Activated T-cell treated with anti-CD3 and anti-CD28 coated beads, Interleukin-2, amount 50 U/mL, for 4 hours (primary cell): ENCODE measurements around the gene RALGPS2. TPM values are rescaled to one million over a fixed set of nuclear protein-coding genes. Genes with fewer than 3 reads are reported as not detected.

Experiments used
- ATAC-seq, 2 donors: fragments of 200-7000 bp; cut with Tn5 transposase; one replicate each; pipeline ENCODE4 v1.10.0; 2021
- DNase-seq: peaks from one replicate; pipeline ENCODE4 v3.0.0-alpha.2; 2020
- H3K27me3 Mint-ChIP-seq: one replicate; pipeline ENCODE4 v1.8.0; 2021; ENCODE audit warnings: low read depth, mixed read lengths
- H3K36me3 Mint-ChIP-seq: one replicate; pipeline ENCODE4 v1.8.0; 2022; ENCODE audit warnings: mixed read lengths; ENCODE audit not compliant: insufficient read depth
- H3K4me1 Mint-ChIP-seq: one replicate; pipeline ENCODE4 v1.8.0; 2021; ENCODE audit warnings: low read depth, mixed read lengths
- H3K4me3 Mint-ChIP-seq: one replicate; pipeline ENCODE4 v1.8.0; 2021; ENCODE audit warnings: mild to moderate bottlenecking, moderate library complexity, mixed read lengths
- H3K9me3 Mint-ChIP-seq: one replicate; pipeline ENCODE4 v1.8.0; 2021; ENCODE audit warnings: mixed read lengths
- total RNA-seq, 3 donors: library from RNA; stranded (reverse); gene quantifications; one replicate each; pipeline ENCODE4 v1.2.1, GENCODE V29; 2021

Gene RALGPS2
- total RNA-seq, 3 donors from 2014 or later = 1.1 to 2.2 (median 1.8) TPM

DNA sequence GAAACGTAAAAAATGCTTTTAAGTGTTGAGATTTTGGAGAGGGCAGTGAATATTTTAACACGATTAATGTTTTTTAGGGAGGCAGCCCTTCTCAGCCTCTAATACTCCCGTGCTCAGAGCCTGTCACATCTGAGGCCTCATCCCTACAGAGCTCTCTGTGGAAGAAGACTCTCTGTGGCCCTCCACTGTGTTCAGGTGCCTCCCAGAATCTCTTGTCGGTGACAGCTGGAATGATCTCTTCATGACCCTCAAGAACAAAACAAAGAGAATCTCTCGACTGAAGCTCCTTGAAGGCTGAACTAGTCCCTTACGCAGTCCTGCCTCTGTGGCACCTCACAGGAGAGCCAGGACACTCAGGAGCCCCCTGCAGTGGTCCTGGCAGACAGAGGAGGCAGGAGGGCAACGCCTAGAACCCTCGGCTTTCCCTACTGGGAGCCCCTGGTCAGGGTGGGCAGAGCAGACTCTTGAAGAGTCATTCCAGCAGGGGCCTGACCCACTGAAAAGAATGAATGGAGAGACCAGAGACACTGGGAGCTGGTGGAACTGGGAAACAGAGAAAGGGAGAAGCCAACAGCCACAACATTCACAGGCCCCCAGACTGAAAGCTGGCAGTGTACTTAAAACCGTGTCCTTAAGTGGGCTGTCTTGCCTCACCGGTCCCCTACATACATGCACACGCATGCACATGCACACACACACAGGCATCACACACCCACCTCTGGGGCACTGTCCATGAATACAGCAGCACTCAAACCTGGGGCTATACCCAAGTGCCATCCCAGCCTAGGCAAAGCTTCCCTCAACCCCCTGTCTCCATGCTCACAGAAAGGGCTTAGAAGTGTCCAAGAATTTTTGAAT is 213.3 kb downstream of the RALGPS2 start:
- no peaks in the 10 kb centered on the region for H3K36me3 Mint-ChIP-seq
- peaks cover 4% of the 10 kb centered on the region for H3K27me3 Mint-ChIP-seq
- DNase-seq = no peak
- no peaks in the 10 kb centered on the region for H3K9me3 Mint-ChIP-seq
- H3K4me1 Mint-ChIP-seq = no peaks in the 10 kb centered on the region
- H3K4me3 Mint-ChIP-seq = no peak overlapping the region
- ATAC-seq = no peak

DNA sequence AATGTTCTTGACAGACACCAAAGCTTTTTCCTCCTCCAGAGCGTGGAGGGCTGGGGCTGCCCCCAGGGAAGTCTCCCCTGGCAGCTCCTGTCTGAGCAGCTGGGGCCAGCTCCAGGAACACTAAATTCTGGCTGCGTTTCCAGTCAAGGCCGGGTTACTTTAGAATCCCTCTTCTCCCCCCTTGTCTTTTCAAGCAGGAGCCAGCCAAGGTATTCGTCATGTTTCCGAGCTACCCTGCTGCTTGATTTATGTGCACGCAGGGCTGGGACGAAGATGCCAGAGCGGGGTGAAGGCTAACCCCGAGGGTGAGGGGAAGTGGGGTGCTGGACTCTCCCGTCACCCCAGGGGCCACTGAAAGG is 213.9 kb downstream of the RALGPS2 start:
- H3K4me3 Mint-ChIP-seq = no peak overlapping the region
- H3K4me1 Mint-ChIP-seq = no peaks in the 10 kb centered on the region
- H3K27me3 Mint-ChIP-seq = peaks cover 4% of the 10 kb centered on the region
- no peaks in the 10 kb centered on the region for H3K36me3 Mint-ChIP-seq
- no peak for ATAC-seq
- no peak for DNase-seq
- H3K9me3 Mint-ChIP-seq = no peaks in the 10 kb centered on the region

DNA sequence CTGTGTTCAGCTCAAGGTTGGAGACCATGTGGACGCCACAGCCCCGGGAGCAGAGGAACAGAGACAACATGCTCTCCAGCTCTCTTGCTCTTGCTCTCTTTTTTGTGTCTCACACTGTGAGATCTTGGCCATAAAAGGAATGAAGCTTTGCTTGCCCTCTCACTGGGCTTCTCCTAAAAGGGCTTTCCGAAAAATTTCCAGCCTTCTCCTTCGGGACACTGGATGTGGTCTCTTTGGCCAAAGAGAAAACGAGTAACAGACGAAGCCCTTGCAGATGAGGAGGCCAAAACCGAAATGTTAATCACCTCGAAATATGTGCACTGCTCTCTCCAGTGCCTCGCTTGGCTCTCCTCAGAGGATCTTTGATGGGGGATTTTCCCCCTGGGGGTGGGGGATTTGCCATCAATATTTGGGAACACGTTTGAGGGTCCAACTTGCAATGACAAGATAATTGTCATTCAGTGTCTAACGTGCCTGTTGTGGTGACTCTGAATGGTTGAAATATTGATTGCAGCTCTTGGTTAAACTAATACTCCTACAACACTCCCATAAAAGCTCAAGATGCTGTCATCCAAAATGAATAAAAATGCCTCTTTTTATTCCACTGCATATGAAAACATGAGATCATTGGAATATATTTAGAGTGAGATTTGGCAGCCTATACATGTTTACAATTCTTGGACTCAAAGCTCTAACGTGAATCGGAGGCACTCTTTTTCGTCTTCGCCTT is 214.5 kb downstream of the RALGPS2 start:
- H3K4me3 Mint-ChIP-seq = no peak overlapping the region
- ATAC-seq = no peak
- no peak for DNase-seq
- no peaks in the 10 kb centered on the region for H3K9me3 Mint-ChIP-seq
- H3K36me3 Mint-ChIP-seq = no peaks in the 10 kb centered on the region
- H3K27me3 Mint-ChIP-seq = peaks cover 4% of the 10 kb centered on the region
- no peaks in the 10 kb centered on the region for H3K4me1 Mint-ChIP-seq

DNA sequence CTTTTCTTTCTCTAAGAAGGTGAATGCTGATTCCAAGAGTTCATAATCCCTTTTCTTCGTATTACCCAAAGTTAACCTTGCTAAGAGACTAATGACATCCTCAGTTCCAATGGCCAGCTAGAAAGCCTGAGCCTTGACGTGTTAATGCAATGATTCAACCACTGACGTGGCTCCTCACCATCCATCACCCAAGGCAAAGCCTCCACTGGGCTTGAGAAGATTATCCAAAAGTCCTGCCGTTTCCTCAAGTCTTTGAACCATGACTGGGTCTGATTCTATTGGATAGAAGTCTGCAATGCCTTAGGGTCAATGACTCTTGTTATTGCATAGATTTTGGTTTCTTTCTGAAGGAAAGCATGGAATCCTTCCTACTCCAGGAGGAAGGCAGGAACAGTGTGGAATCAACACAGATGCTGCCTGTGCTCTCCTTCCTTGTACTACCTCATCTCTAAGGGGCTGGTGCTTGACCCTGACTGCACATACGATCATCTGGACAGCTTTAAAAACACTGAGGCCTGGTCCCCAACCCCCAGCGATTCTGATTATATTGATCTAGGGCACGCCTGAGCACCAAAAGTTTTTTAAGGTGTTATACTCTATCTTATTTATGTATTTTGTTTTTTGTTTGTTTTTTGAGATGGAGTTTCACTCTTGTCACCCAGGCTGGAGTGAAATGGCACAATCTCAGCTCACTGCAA is 215.2 kb downstream of the RALGPS2 start:
- DNase-seq (no peak), ATAC-seq (no peak)
- Mint-ChIP-seq H3K4me1 (no peaks in the 10 kb centered on the region), H3K27me3 (peaks cover 4% of the 10 kb centered on the region), H3K36me3 (no peaks in the 10 kb centered on the region), H3K9me3 (no peaks in the 10 kb centered on the region), H3K4me3 (no peak overlapping the region)

DNA sequence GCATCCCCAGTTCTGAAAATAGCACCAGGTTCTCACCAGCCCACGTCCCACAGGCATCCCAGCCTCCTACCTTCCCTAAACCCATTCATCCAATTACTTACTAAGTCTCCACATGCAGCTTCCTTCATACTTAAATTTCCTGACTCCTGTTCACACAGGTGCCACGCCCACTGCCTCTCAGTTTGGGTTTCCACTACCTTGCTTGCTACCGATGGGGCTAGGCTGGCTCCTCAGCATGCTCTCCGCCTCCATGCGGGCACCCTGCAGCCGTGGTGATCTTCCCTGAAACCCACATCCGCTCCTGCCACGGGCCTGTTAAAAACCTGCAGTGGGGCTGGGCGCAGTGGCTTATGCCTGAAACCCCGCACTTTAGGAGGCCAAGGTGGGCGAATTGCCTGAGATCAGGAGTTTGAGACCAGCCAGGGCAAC is 216.2 kb downstream of the RALGPS2 start:
- DNase-seq (no peak), ATAC-seq (no peak)
- Mint-ChIP-seq H3K9me3 (no peaks in the 10 kb centered on the region), H3K36me3 (no peaks in the 10 kb centered on the region), H3K4me1 (no peaks in the 10 kb centered on the region), H3K27me3 (peaks cover 4% of the 10 kb centered on the region), H3K4me3 (no peak overlapping the region)

DNA sequence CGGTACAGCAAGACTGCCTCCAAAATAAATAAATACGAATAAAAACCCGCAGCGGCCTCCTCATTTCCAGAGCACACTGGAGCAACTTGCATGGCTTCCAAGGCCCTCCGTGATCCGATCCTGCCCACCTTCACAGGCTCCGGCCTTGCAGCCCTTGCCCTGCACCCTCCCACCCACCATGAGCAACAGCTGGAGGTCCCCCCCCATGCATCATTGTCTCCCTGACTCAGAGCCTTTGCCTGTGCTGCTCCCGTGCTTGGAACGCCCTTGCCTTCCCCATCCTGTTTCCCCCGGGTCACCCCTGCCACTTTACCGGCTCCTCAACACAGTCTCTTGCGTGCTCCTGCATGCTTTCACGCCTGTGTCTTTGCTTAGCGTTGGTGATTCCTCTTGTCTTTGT is 216.8 kb downstream of the RALGPS2 start:
- Mint-ChIP-seq H3K4me3 (no peak overlapping the region), H3K4me1 (no peaks in the 10 kb centered on the region), H3K27me3 (peaks cover 8% of the 10 kb centered on the region), H3K36me3 (no peaks in the 10 kb centered on the region), H3K9me3 (no peaks in the 10 kb centered on the region)
- DNase-seq (no peak), ATAC-seq (no peak)

DNA sequence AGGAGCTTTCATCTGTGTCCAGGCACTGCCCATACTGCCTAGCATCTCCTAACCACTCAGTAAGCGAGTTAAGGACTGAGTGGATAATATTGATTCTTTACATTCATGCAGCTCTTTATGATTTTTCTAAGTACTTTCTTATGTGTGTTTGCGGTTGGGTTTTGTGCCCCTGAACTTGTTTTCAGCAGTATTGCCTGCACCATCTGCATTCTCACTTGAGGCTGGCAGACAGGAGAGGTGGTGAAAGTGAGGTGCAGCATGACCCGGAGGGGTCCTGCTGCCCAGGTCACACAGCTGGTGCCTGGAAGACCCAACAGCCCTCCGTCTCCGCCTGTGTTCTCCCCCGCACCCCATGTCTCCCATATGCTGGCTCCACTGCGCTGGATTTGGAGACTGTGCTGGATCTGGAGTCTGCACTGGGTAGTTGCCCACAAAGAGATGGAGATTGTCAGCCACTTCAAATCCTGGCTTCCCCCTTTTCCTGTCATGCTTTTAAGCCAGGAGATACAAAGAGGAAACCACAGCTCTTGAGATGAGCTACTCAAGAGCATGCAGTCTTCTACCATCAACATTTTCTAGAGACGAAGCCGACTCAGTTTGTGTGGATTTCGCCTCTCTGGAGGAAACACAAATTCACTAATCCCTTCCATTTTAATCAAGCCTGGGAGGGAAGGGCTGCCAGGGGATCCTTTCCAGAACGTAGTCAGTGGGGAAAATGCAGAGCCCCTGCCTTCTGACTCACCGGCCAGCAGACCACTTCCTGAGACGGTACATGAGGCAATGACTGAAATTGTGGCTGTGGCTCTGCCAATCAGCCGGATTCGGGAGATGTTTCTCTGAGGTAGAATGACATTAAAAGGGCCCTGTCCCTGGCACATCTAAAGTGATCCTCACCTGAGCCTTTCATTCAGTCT is 217.5 kb downstream of the RALGPS2 start:
- no peak for ATAC-seq
- H3K4me1 Mint-ChIP-seq = no peaks in the 10 kb centered on the region
- DNase-seq = no peak

DNA sequence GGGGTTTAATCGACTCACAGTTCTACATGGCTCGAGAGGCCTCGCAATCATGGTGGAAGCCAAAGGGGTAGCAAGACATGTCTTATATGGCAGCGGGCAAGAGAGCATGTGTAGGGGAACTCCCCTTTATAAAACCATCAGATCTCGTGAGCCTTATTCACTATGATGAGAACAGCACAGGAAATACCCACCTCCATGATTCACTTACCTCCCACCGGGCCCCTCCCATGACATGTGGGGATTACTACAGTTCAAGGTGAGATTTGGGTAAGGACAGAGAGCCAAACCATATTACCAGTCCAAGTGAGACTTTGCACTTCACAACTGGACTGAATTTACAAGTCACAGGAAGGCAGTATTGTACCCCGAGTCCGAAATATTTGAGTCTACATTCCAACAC is 219.7 kb downstream of the RALGPS2 start:
- Mint-ChIP-seq H3K36me3 (no peaks in the 10 kb centered on the region), H3K27me3 (peaks cover 19% of the 10 kb centered on the region), H3K9me3 (no peaks in the 10 kb centered on the region), H3K4me1 (no peaks in the 10 kb centered on the region), H3K4me3 (no peak overlapping the region)
- DNase-seq (no peak), ATAC-seq (no peak)

More for the DNA sequence above, 217.5 kb downstream of the RALGPS2 start:
- H3K4me3 Mint-ChIP-seq = no peak overlapping the region
- no peaks in the 10 kb centered on the region for H3K9me3 Mint-ChIP-seq
- peaks cover 9% of the 10 kb centered on the region for H3K27me3 Mint-ChIP-seq
- H3K36me3 Mint-ChIP-seq = no peaks in the 10 kb centered on the region

DNA sequence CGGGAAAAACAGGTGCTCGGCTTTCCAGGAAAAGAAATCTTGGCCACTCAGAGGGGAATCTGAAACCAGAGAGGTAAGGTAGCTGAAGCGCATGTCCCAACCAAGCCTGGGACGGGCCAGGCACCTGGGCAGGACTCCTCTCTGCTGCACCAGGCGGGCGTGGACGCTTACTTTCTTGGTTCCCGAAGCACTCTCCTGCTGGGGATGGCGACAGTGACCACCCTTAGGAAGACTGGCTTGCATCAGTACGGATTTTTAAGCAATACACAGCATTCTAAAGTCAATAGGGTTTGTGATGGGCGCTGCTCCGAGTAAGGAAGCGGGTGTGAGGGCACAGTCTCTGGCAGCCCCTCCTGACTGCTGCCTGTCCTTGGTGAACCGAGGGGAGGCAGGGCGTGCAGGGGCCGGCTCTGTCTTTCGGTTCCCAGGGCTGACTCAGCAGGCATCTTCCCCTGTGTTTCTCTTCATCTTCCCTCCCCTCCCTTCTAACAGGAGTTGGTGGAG is 220.8 kb downstream of the RALGPS2 start:
- no peaks in the 10 kb centered on the region for H3K9me3 Mint-ChIP-seq
- no peaks in the 10 kb centered on the region for H3K4me1 Mint-ChIP-seq
- ATAC-seq (no peak), DNase-seq (no peak)
- no peak overlapping the region for H3K4me3 Mint-ChIP-seq
- H3K36me3 Mint-ChIP-seq = no peaks in the 10 kb centered on the region
- peaks cover 19% of the 10 kb centered on the region for H3K27me3 Mint-ChIP-seq

DNA sequence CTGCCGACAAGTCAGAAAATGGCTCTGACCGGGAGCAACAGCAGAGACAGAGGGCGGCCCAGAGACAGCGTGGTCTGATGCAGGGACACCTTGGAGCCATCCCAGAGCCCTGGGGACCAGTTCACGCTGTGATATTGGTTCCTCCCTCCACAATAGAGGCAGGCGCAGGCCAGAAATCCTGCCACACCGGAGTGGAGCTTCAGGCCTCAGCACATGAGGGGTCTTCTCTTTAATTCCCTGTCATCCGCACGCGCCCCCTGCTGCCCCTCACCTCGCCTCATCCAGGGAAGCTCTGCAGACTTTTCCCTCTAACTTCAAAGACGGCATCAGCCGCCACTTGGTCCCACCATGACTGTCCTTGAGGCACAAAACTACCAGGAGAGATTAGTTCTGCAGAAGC is 221.4 kb downstream of the RALGPS2 start:
- Mint-ChIP-seq H3K4me3 (no peak overlapping the region), H3K4me1 (no peaks in the 10 kb centered on the region), H3K36me3 (no peaks in the 10 kb centered on the region), H3K9me3 (no peaks in the 10 kb centered on the region), H3K27me3 (peaks cover 16% of the 10 kb centered on the region)
- DNase-seq (no peak), ATAC-seq (no peak)

DNA sequence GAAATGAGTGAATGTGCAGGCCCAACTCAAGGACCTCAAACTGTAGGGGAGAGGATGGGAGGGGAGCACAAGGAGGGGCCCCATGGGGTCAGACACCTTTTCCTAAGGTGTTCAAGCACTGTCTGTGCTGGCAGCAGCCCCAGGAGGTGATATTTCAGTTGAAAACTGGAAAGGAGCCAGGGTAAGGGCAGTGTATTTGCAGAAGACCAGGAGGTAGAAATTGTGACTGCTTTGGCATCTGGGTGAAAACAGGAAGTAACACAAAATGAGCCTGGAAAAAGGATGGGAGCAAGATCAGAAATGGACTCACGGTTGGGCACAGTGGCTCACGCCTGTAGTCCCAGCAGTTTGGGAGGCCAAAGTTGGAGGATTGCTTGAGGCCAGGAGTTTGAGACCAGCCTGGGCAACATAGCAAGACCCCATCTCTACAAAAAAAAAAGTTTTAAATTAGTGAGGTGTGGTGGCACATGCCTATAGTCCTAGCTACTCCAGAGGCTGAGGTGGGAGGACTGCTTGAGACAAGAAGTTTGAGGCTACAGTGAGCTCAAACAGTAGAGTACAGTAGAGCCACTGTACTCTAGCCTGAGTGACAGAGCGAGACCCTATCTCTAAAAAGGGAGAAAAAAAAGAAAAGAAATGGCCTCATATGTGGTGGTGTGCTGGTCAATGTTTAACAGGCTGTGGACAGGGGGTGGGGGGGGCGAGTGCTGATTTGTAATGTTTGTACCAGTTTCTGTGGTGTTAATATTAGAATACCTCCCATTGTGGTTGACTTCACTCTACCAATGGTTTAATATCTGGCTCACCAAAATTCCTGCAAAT is 222.0 kb downstream of the RALGPS2 start:
- peaks cover 15% of the 10 kb centered on the region for H3K27me3 Mint-ChIP-seq
- no peak overlapping the region for H3K4me3 Mint-ChIP-seq
- DNase-seq = no peak
- no peaks in the 10 kb centered on the region for H3K4me1 Mint-ChIP-seq
- no peaks in the 10 kb centered on the region for H3K9me3 Mint-ChIP-seq
- ATAC-seq = no peak
- H3K36me3 Mint-ChIP-seq = no peaks in the 10 kb centered on the region

DNA sequence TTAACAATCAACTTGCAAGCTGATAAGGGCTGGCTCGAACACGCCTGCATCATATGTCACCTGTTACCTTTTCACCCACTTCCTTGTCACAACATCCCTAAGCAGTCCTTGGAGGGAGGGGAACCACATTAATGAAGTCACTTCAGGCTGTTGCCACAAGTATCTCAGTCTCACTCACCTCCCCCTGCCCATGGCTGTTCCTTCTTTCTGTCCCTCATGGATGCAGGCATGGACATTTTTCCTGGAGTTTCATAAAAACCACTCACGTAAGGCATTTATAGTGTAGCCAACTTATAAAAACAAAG is 222.6 kb downstream of the RALGPS2 start:
- Mint-ChIP-seq H3K4me3 (no peak overlapping the region), H3K4me1 (no peaks in the 10 kb centered on the region), H3K27me3 (peaks cover 14% of the 10 kb centered on the region), H3K36me3 (no peaks in the 10 kb centered on the region), H3K9me3 (no peaks in the 10 kb centered on the region)
- ATAC-seq (no peak), DNase-seq (no peak)

DNA sequence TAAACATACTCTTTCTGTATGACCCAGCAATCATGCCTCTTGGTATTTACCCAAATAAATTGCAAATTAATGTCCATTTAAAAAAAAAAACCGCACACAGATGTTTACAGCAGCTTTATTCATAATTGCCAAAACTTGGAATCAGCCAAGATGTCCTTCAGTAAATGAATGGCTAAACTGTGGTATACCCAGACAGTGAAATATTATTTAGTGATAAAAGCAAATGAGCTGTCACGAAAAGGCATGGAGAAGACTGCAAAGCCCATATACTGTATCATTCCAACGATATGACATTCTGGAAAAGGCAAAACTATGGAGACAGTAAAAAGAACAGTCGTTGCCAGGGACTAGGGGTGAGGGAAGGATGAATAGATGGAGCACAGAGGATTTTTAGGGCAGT is 223.6 kb downstream of the RALGPS2 start:
- H3K36me3 Mint-ChIP-seq = no peaks in the 10 kb centered on the region
- H3K9me3 Mint-ChIP-seq = no peaks in the 10 kb centered on the region
- no peak for DNase-seq
- H3K4me1 Mint-ChIP-seq = no peaks in the 10 kb centered on the region
- peaks cover 14% of the 10 kb centered on the region for H3K27me3 Mint-ChIP-seq
- ATAC-seq = no peak
- H3K4me3 Mint-ChIP-seq = no peak overlapping the region
